HEK293 (cell line): ENCODE measurements around the gene TNFAIP2.

Source experiments
- ATF2 ChIP-seq: fragments of 450-650 bp; formaldehyde crosslinking; IDR thresholded peaks from 2 replicates; pipeline ENCODE4 v1.5.1; 2016; ENCODE audit warnings: missing biosample characterization, missing genetic modification characterization, low read depth
- CTCF ChIP-seq: fragments of 450-650 bp; formaldehyde crosslinking; IDR thresholded peaks from 2 replicates; pipeline ENCODE4 v1.5.1; 2016; ENCODE audit warnings: missing biosample characterization, missing genetic modification characterization
- PRDM4 ChIP-seq: fragments of 450-650 bp; formaldehyde crosslinking; IDR thresholded peaks from 2 replicates; pipeline ENCODE4 v1.5.1; 2017; ENCODE audit warnings: missing biosample characterization, missing genetic modification characterization
- REST ChIP-seq: fragments of 450-650 bp; formaldehyde crosslinking; IDR thresholded peaks from 2 replicates; pipeline ENCODE4 v1.5.1; 2016; ENCODE audit warnings: missing biosample characterization, missing genetic modification characterization
- YY1 ChIP-seq: fragments of 450-650 bp; formaldehyde crosslinking; IDR thresholded peaks from 2 replicates; pipeline ENCODE4 v1.5.1; 2018; ENCODE audit warnings: missing biosample characterization, missing genetic modification characterization
- ZNF138 ChIP-seq: fragments of 450-650 bp; formaldehyde crosslinking; IDR thresholded peaks from 2 replicates; pipeline ENCODE4 v1.5.1; 2016; ENCODE audit warnings: missing biosample characterization, missing genetic modification characterization, borderline replicate concordance
- ZNF169 ChIP-seq: fragments of 450-650 bp; formaldehyde crosslinking; IDR thresholded peaks from 2 replicates; pipeline ENCODE4 v1.5.1; 2016; ENCODE audit warnings: missing biosample characterization, missing genetic modification characterization
- ZNF174 ChIP-seq: fragments of 450-650 bp; formaldehyde crosslinking; IDR thresholded peaks from 2 replicates; pipeline ENCODE4 v1.5.0; 2017; ENCODE audit warnings: missing biosample characterization, mild to moderate bottlenecking, missing genetic modification characterization
- ZNF704 ChIP-seq: fragments of 450-650 bp; formaldehyde crosslinking; IDR thresholded peaks from 2 replicates; pipeline ENCODE4 v1.5.1; 2016; ENCODE audit warnings: missing biosample characterization, missing genetic modification characterization
- ZNF76 ChIP-seq: fragments of 450-650 bp; formaldehyde crosslinking; IDR thresholded peaks from 2 replicates; pipeline ENCODE4; 2016; ENCODE audit warnings: low read depth, missing biosample characterization, missing genetic modification characterization, borderline replicate concordance

GRCh38 chr14:103151270-103151945 lies 28.1 kb downstream of the TNFAIP2 start:
- TF ChIP-seq CTCF (tag by site-specific recombination), result no peak
- no peak for TF ChIP-seq ATF2 (tag by site-specific recombination)
- TF ChIP-seq ZNF76 (tag by site-specific recombination), result no peak
- no peak for TF ChIP-seq YY1 (tag by site-specific recombination)
- TF ChIP-seq REST (tag by site-specific recombination), result no peak
- TF ChIP-seq ZNF704 (tag by site-specific recombination), result no peak
- no peak for TF ChIP-seq ZNF174
- TF ChIP-seq PRDM4 (tag by site-specific recombination), result no peak
- no peak for TF ChIP-seq ZNF138
- TF ChIP-seq ZNF169 (tag by site-specific recombination), result no peak
